Stimulated activated CD8-positive, alpha-beta memory T cell treated with anti-CD3 and anti-CD28 coated beads, Interleukin-7, amount 100 ng/mL, for 48 hours (primary cell): Measurements from ENCODE around the gene DLK2.
A peak's percentile ranks its signal among the peaks of the same experiment; 100 is the strongest.
"Not testable (repeated sequence)": the region's sequence is repeated elsewhere in the genome, so short reads cannot be mapped to it uniquely, and the experiment has no call there.

Experiments used
- DNase-seq, 2 donors: peaks; one replicate each; pipeline ENCODE4 v3.0.0-alpha.2; 2020; ENCODE audit warnings: low read depth in 1 of 2; ENCODE audit errors: extremely low read depth in 1 of 2

DLK2 gene

DNA sequence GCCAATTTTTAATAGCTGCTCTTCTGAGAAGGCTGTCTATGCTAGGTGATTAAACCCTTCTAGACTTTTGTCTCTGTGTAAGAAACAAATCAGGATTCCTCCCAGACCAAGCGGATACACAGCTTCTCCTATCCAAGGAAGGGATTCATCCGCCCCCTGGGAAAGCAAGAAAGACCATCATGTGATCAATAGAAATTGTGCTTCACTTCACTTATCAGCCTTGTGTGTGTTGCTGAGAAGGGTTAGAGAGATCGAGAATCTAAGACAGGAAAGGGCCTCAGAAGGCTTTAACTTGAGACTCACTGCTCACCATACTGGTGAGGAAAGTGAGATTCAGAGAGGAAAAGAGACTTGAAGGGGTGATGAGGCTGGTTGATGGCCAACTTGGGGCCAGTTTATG is 26.5 kb downstream of the DLK2 start:
- no peak for DNase-seq

DNA sequence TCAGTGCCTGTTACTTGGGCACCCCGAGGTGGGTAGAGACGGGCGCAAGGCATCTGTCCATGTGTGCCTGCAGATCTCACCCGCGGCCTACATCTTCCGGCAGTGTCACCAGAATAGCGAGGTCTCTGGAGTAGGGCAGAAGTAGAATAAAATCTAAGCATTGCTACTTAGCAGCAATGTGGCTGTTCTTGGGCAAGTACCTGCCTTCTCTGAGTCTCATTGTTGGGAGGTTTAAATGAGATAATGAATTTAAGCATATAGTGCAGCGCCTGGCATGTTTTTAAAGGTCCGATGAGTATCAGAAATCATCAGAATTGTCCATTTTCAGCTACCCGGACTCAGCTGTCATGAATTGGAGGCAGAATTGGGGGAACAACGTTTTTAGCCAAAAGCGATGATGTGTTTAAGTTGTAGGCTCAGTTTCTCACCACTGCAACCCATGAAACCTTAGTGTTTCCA is 27.2 kb downstream of the DLK2 start:
- DNase-seq: no peak

GRCh38 chr6:43427406-43428111 is 27.8 kb downstream of the DLK2 start, which contains the start of gene ABCC10:
Gene ABCC10, plus strand, starts transcription at chr6:43427541. Its CDS starts 438 bp downstream, at chr6:43427979.
- peak; percentile 82 to 94 for DNase-seq

- no peak for DNase-seq
Measured at GRCh38 chr6:43426928-43427405, 28.4 kb downstream of the DLK2 start.

GRCh38 chr6:43425083-43425482 is 30.3 kb downstream of the DLK2 start:
- DNase-seq: not testable (repeated sequence)

- no peak for DNase-seq
Measured at GRCh38 chr6:43421831-43422230, 33.5 kb downstream of the DLK2 start.

DNA sequence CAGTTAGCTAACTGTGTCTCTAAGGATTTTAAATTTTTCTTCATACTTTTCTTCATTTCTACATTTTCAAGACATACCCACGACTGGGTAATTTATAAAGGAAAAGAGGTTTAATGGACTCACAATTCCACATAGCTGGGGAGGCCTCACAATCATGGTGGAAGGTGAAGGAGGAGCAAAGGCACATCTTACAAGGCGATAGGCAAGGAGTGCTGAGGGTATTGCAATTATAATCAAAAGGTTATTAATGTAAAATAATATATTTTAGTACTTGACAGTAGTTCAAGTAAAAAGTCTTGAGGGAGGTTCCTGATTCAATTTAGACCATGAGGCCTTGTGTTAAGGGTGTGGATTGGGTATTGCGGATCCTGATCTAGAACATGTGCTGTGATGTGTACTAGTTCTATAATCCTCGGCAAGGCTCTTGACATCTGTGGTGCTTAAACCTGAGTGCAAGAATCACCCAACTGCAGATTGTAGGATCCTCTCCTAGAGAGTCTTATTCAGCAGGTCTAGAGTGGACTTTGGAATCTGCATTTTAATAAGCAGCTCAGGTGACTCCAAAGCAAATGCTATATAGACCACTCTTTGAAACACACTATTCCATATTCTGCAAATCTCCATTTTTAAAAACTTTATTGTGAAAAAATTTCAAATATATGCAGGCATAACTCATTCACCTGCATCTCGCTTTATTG is 35.2 kb downstream of the DLK2 start:
- no peak for DNase-seq

- DNase-seq: no peak
Measured at GRCh38 chr6:43416935-43417334, 38.4 kb downstream of the DLK2 start.

DNA sequence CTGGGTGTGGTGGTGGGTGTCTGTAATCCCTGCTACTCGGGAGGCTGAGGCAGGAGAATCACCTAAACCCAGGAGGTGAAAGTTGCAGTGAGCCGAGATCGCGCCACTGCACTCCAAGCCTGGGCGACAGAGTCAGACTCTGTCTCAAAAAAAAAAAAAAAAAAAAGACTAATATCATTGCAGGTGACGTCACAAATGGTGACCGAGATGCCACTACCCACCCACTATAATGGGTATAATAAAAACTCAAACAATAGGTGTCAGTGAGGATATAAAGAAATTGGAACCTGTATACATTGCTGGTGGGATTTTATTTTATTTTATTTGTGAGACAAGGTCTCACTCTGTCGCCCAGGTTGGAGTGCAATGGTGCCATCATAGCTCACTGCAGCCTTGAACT is 40.1 kb downstream of the DLK2 start:
- DNase-seq: not testable (repeated sequence)

DNA sequence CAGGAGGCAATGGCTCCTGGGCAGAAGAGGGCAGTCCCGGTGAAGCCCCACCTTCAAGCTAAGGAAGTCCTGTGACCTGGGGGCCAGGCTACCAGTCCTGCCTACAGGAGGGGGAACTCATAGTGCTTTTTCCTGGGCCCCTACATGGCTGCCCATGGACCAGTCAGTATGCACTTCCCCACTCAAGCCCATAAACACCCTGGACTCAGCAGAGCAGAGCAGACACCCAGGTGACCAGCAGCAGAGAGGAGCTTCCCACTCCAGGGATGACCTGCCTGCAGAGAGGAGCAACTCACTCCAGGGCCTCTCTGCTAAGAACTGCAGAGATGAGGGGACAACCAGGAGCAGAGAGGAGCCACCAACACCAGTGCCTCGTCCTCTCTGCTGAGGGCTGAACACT is 42.3 kb downstream of the DLK2 start:
- no peak for DNase-seq

DNA sequence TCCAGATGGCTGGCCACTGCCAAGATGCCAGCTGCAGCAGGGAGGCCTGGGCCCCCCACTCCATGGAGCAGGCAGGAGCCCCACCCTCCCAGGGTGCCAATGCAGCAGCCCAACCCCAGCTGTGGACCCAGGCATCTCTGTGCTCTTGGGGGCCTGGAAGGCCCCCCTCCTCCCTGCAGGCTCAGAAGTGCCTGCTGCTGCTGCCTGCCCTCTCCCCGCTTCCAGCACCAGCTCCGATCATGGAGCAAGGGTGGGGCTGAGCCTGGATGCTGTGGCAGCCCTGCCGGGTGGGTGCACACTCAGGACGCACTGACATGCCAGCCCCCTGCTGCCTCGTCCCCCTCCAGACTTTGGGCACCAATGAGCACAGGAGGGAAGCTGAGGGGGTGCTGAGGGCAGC is 42.8 kb downstream of the DLK2 start:
- DNase-seq: no peak

- not testable (repeated sequence) for DNase-seq
Measured at GRCh38 chr6:43410776-43411175, 44.6 kb downstream of the DLK2 start.

DNA sequence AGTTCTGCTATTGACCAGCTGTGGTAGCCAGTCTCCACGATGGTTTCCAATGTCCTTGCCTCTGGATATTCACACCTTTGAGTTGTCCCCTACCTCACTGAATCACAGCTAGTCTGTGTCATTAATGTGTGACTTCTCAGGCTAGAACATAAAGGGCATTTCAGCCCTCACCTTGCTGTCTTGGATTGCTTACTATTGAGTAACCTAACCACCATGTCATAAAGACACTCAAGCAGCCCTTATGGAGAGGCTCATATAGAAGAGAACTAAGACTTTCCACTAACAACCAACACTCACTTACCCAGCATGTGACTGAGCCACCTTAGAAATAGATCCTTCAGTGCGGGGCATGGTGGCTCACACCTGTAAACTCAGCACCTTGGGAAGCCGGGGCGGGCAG is 47.1 kb downstream of the DLK2 start:
- DNase-seq: no peak

DNA sequence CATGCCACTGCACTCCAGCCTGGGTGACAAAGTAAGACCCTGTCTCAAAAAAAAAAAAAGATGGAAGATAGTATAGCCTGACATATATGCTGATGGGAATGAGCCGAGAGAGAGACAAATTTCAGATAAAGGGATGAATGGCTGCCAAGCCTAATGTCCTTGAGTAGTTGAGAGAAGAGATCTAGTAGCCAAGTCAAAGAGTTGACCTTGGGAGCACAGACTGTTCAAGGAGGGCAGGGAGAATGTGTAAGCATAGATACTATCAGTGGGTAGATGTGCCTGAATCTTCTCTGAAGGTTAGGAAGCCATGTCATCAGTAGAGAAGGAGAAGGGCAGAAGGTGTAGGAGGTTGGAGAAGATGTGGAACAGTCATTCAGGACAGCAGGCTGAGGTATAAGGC is 48.1 kb downstream of the DLK2 start:
- no peak for DNase-seq

DNA sequence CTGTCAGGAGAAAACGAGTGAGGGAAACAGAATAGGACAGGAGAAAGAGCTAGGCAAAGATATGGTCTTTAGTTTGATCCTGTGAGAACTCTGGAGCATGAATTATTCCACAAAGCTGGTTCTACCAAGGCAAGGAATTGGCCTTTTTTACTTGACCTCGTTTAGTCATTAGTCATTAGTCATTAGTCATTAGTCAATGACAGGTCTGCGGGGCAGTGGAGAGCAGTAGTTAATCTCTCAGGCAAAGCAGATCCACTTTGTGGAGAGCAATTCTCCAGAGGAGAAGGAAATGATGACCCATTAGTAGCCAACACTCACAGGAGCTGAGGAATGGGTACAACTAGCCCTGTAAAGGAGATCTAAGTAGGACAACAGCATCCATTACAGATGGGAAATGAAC is 50.0 kb downstream of the DLK2 start:
- DNase-seq: no peak

- DNase-seq: no peak
Measured at GRCh38 chr6:43402820-43403219, 52.5 kb downstream of the DLK2 start.

GRCh38 chr6:43401730-43402129 is 53.6 kb downstream of the DLK2 start:
- no peak for DNase-seq
